ENCODE measurements around the gene DCHS2. TPM values are rescaled to one million over a fixed set of nuclear protein-coding genes. Genes with fewer than 3 reads are reported as not detected.

Gene DCHS2
- polyA plus RNA-seq, 3 donors: not detected

DNA sequence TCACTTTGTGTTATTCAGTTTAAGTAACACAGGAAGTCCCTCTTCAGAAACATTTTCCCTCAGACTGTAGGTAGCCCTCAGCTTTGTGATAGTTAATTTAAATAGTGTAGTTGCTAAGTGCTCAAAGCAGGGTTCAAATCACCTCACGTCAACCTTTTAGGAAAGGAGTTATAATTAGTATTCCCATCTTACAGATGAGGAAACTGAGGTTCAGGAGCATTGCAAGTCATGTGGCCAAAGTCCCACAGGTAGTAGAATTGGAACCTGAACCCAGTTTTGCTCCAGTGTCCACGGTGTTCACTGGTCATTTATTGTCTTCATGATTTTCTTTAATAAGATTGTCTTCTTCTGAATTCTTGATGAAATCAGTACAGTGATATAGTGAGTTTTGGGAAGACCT lies 4.3 kb upstream of the DCHS2 start:
- Mint-ChIP-seq H3K27ac (no peak overlapping the region), H3K4me1 (peaks cover 14% of the 10 kb centered on the region), H3K27me3 (ENCODE audit: low read depth in 3 of 3) (peaks cover 35 to 66% (median 41%) of the 10 kb centered on the region in 3 donors), H3K9me3 (peaks cover 0 to 12% (median 3%) of the 10 kb centered on the region in 7 donors), H3K36me3 (peaks cover 0 to 8% of the 10 kb centered on the region in 2 donors), H3K4me3 (no peak overlapping the region)
- WGBS (ENCODE audit: insufficient coverage): no CpG with 5 or more reads among the region's 2 CpGs
- H3K9me3 ChIP-seq (replicated peaks in 1 of 2; ENCODE audit: control insufficient read depth in 1 of 2, insufficient read depth in 1 of 2, low read length in 2 of 2): peaks cover 0 to 12% of the 10 kb centered on the region in 2 donors
- no peak overlapping the region for H3K9ac ChIP-seq (ENCODE audit: insufficient read depth, low read length, poor library complexity, severe bottlenecking)
- H3K4me2 ChIP-seq (replicated peaks; ENCODE audit: extremely low read depth, low read length, poor library complexity, severe bottlenecking): no peak overlapping the region
- H3K36me3 ChIP-seq (replicated peaks in 1 of 2; ENCODE audit: control insufficient read depth in 1 of 2, insufficient read depth in 2 of 2, low read length in 2 of 2): no peaks in the 10 kb centered on the region
- H3K4me3 ChIP-seq (replicated peaks in 1 of 3; ENCODE audit: low read depth in 2 of 3, low read length in 3 of 3): no peak overlapping the region
- H3K27me3 ChIP-seq (ENCODE audit: control insufficient read depth in 2 of 2, insufficient read depth in 2 of 2, low read length in 2 of 2): peaks cover 27 to 54% of the 10 kb centered on the region in 2 donors
- H2AFZ ChIP-seq (ENCODE audit: insufficient read depth, low read depth, low read length, poor library complexity, severe bottlenecking): no peak overlapping the region
- no peak for DNase-seq
- intact Hi-C loops (cut with micrococcal nuclease): no loop called here
- TF ChIP-seq, protein P1, sequence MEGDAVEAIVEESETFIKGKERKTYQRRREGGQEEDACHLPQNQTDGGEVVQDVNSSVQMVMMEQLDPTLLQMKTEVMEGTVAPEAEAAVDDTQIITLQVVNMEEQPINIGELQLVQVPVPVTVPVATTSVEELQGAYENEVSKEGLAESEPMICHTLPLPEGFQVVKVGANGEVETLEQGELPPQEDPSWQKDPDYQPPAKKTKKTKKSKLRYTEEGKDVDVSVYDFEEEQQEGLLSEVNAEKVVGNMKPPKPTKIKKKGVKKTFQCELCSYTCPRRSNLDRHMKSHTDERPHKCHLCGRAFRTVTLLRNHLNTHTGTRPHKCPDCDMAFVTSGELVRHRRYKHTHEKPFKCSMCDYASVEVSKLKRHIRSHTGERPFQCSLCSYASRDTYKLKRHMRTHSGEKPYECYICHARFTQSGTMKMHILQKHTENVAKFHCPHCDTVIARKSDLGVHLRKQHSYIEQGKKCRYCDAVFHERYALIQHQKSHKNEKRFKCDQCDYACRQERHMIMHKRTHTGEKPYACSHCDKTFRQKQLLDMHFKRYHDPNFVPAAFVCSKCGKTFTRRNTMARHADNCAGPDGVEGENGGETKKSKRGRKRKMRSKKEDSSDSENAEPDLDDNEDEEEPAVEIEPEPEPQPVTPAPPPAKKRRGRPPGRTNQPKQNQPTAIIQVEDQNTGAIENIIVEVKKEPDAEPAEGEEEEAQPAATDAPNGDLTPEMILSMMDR (IDR thresholded peaks at IDR 0.05): no peak
- H3K27ac ChIP-seq (ENCODE audit: low read depth in 1 of 2, low read length in 2 of 2): no peak overlapping the region
- H3K4me1 ChIP-seq (ENCODE audit: control insufficient read depth in 1 of 2, insufficient read depth in 2 of 2, low read length in 2 of 2): peaks cover 4 to 11% of the 10 kb centered on the region in 2 donors
- H3K79me2 ChIP-seq (ENCODE audit: insufficient read depth, low read length): no peaks in the 10 kb centered on the region
- no peaks in the 10 kb centered on the region for H4K20me1 ChIP-seq (ENCODE audit: insufficient read depth, low read length)

DNA sequence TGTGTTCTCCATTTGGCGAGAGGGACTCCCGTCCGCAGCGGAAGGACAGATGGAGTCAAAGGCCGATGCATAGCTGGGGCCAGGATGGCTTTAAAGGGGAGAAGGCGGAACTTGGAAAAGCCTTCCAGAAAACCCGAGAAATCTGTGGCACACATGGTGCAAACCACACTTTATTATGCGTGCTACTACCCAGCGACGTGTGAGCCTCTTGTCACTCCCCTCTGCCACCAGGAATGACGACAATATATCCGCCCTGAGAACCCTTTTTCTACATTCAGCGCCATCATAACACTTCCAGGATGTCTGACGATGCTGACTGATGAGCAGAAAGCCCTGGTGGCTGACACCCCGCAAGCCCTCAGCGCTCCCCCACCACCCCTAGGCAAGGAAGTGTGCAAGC lies 689 bp upstream of the DCHS2 start:
- Histone ChIP-seq H3K27me3 (ENCODE audit: control insufficient read depth in 2 of 2, insufficient read depth in 2 of 2, low read length in 2 of 2) (peaks cover 40 to 77% of the 10 kb centered on the region in 2 donors), H3K36me3 (replicated peaks in 1 of 2; ENCODE audit: control insufficient read depth in 1 of 2, insufficient read depth in 2 of 2, low read length in 2 of 2) (no peaks in the 10 kb centered on the region), H3K79me2 (ENCODE audit: insufficient read depth, low read length) (no peaks in the 10 kb centered on the region), H3K4me1 (ENCODE audit: control insufficient read depth in 1 of 2, insufficient read depth in 2 of 2, low read length in 2 of 2) (peaks cover 8 to 18% of the 10 kb centered on the region in 2 donors), H3K27ac (ENCODE audit: low read depth in 1 of 2, low read length in 2 of 2) (no peak overlapping the region), H3K4me2 (replicated peaks; ENCODE audit: extremely low read depth, low read length, poor library complexity, severe bottlenecking) (peak overlapping the region; percentile 44), H4K20me1 (ENCODE audit: insufficient read depth, low read length) (no peaks in the 10 kb centered on the region), H2AFZ (ENCODE audit: insufficient read depth, low read depth, low read length, poor library complexity, severe bottlenecking) (no peak overlapping the region), H3K9ac (ENCODE audit: insufficient read depth, low read length, poor library complexity, severe bottlenecking) (no peak overlapping the region), H3K4me3 (replicated peaks in 1 of 3; ENCODE audit: low read depth in 2 of 3, low read length in 3 of 3) (peak overlapping the region in 1 of 3 experiments; percentile 50), H3K9me3 (replicated peaks in 1 of 2; ENCODE audit: control insufficient read depth in 1 of 2, insufficient read depth in 1 of 2, low read length in 2 of 2) (peaks cover 0 to 18% of the 10 kb centered on the region in 2 donors)
- intact Hi-C loops (cut with micrococcal nuclease): no loop called here
- Mint-ChIP-seq H3K4me3 (peak overlapping the region in 1 of 2 donors; percentile 92), H3K27me3 (ENCODE audit: low read depth in 3 of 3) (peaks cover 49 to 78% (median 60%) of the 10 kb centered on the region in 3 donors), H3K4me1 (peaks cover 22% of the 10 kb centered on the region), H3K27ac (no peak overlapping the region), H3K9me3 (peaks cover 0 to 25% (median 12%) of the 10 kb centered on the region in 7 donors), H3K36me3 (peaks cover 0 to 10% of the 10 kb centered on the region in 2 donors)
- DNase-seq: no peak
- 6% methylated on average over 14 of the region's 16 CpGs for WGBS (ENCODE audit: insufficient coverage)
- TF ChIP-seq, protein P1 (IDR thresholded peaks at IDR 0.05): no peak

All from CD14-positive monocyte (primary cell).